NCI-H2196 treated with DMSO at 0.1 percent for 48 hours (cell line): ENCODE measurements around the gene TRIM56.
A peak's percentile ranks its signal among the peaks of the same experiment; 100 is the strongest.
"Not testable (repeated sequence)": the region's sequence is repeated elsewhere in the genome, so short reads cannot be mapped to it uniquely, and the experiment has no call there.

ENCODE experiments used
- DNase-seq: peaks from one replicate; lab custom pipeline; 2025; ENCODE audit not compliant: unreplicated experiment; lab: John Stamatoyannopoulos, UW

Gene TRIM56

DNA sequence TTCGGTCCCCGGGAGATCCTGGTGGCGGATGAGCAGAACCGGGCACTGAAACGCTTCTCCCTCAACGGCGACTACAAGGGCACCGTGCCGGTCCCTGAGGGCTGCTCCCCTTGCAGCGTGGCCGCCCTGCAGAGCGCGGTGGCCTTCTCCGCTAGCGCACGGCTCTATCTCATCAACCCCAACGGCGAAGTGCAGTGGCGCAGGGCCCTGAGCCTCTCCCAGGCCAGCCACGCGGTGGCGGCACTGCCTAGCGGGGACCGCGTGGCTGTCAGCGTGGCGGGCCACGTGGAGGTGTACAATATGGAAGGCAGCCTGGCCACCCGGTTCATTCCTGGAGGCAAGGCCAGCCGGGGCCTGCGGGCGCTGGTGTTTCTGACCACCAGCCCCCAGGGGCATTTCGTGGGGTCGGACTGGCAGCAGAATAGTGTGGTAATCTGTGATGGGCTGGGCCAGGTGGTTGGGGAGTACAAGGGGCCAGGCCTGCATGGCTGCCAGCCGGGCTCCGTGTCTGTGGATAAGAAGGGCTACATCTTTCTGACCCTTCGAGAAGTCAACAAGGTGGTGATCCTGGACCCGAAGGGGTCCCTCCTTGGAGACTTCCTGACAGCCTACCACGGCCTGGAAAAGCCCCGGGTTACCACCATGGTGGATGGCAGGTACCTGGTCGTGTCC, 3.7 kb downstream of the TRIM56 start:
- no peak for DNase-seq

DNA sequence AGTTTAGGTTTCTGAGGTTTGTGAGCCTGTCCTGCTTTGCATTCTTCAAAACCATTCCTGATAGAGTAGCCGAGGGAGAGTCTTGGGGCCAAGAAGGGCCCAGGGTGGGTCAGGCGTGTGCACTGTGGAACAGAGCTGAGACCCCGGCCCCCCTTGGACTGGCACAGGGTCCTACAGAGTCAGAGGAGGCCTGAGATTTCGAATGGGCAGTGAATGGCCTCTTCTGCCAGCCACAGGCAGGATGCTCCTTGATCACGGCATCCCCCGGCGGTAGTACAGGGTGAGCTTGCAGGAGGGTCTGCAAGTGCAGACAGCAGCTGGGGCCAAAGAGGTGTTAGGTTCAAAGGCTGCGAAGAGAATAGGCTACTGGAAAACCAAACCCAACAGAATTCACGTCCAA, 4.6 kb downstream of the TRIM56 start:
- no peak for DNase-seq

DNA sequence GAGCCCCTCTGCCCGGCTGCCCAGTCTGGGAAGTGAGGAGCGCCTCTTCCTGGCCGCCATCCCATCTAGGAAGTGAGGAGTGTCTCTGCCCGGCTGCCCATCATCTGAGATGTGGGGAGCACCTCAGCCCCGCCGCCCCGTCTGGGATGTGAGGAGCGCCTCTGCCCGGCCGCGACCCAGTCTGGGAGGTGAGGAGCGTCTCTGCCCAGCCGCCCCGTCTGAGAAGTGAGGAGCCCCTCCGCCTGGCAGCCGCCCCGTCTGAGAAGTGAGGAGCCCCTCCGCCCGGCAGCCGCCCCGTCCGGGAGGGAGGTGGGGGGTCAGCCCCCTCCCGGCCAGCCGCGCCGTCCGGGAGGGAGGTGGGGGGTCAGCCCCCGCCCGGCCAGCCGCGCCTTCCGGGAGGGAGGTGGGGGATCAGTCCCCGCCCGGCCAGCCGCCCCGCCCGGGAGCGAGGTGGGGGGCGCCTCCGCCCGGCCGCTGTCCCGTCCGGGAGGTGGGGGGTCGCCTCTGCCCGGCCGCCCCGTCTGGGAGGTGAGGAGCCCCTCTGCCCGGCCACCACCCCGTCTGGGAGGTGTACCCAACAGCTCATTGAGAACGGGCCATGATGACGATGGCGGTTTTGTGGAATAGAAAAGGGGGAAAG, 7.1 kb downstream of the TRIM56 start:
- not testable (repeated sequence) for DNase-seq

DNA sequence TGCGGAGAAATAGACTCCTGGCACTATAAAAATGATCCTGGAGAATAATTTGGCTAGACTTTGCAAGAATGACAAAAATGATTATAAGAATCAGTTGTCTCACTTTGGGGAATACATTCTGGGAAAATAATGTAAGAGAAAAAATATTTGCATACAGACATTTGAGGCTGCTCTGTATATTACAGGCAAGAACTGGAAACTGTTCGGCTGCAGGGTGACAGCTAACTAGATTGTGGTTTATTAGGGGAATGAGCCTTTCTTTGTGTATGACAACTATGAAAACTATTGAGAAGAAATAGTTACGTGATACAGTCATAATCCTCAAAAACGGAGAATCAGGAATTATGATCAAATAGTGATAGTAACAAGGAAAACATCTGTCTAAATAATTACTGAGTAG, 8.6 kb downstream of the TRIM56 start:
- no peak for DNase-seq

DNA sequence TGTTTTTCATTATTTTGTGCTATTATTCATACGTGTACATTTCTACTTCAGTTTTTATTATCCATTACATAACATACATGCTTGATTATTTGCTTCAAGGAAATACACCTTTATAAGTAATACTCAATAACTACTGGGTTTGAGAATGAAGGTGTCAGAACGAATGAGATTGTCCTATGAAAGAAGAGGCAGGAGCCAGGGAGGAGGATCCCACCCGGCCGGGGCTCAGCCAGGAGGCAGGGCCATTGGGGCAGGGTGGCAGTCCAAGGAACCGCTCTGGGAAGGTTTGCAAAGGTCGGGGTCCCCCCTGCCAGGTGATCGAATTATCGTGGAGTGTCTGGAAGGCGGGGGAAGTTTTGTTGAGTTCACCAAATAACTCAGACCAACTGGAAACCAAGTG, 9.1 kb downstream of the TRIM56 start:
- no peak for DNase-seq

DNA sequence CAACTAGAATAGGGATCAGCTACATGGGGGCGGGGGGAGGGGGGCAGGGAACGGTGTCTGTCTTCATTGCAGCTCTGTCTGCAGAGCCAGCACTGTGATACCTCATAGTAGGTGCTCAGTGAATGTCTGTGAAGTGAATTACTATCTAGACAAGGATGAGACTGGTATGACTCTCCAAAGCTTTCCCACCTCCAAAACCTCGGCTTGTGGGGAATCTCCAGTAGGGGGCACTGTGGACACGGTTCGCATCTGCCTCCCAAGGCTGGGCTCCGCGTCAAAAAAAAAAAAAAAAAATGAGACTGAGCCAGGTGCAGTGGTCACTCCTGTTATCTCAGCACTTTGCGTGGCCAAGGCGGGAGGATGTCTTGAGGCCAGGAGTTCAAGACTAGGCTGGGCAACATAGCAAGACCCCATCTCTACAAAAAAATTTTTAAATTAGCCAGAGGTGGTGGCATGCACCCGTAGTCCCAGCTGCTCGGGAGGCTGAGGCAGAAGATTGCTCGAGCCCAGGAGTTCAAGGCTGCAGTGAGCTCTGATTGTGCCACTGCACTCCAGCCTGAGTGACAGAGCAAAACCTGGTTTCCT, 9.6 kb downstream of the TRIM56 start:
- DNase-seq, result no peak

DNA sequence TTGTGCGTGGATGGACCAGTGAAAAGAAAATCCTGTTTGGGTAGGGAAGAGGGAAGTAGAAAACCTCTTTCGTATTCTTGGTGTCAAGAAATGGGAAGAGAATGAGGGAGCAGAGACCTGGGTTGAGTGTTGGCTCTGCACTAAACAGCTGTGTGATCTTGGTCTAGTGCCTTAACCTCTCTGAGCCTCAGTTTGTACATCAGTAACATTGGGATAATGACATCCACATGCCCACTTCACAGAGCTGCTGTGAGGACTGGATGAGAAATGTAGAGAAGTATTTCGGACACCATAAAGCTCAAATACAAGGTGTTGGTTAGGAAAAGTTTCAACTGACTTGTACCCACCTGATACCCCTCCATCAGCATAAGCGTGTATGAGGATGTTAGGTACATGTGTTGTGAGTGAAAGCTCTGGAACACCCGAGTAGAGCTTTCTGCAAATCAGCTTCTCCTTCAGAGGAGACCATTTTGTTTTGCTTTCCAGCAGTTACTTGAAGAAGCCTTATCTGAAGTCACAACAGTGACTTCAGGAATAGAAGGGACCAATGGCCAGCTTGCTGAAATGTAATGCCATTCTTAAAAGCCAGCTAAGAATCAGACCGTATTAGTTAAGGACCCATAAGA, 11.2 kb downstream of the TRIM56 start:
- no peak for DNase-seq

DNA sequence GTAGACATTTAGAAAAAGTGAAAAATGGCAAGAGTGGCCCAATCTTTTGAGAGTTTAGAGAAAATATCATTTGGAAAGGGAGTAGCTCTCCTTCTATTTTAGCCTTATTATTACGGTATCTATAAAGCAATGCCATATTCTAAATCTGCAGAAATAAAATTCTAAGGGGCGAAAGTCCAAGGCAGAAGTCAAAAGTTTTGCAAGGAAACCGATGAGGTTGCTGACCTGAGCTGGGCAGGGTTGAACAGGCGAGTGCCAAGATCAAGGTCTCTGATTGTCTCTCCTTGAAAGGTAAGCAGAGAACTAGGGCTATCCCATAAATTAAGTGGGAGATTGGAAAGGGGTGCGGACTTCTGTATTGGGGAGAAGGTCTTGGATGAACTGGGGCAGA, 11.7 kb downstream of the TRIM56 start:
- DNase-seq, result no peak

DNA sequence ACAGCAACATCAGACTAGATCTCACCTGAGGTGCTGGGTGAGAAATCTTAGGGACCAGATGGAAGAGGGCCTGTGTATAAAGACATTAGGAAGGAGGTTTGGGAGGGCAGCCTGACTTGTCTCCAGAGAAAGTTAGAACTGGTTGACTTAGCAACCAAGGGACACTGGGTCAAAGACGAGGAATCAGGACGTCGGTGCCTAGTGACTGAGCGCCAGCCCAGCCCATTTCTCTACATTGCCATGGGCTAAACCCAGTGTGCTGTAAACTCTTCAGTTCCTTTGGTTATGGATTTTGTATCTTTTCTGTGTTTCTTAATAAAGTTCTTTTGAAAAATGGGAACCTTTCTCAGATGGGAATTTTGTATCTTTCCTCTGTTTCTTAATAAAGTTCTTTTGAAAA, 12.3 kb downstream of the TRIM56 start:
- no peak for DNase-seq

DNA sequence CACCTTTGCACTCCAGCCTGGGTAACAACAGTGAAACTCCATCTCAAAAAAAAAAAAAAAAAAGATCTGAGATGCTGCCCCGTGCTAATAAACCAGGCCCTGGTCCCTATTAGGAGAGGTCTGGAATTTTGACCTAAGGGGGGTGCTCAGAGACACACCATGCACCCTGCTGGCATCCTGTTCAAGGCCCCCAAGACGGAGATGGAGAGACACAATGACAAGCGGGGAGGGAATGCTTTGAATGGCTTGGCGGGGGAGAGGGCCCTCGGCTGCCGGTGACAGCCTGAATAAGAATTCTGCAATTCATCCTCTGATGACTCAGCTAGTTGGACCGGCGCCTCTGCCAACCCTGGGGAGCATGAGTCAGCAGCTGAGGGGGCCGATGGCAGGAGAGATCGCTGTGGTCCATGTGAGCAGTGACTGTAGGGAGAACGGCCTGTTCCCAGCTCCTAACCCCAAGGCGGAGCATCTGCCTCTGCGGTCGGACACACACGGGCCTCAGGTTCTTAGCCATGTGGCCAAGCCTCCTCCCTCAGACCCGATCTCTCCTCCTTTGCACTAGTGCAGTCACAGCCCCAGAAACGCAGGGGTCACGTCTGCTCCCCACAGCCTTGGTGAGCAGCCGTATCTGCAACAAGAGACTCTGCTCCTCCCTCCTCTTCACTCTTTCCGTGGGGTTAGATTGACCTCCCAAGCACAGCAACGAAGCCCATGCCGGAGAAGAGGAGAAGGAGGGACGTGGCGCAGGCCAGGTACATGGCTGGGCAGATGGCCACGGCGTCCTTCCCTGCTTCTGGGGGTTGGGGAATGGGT, 14.9 kb downstream of the TRIM56 start:
- peak; percentile 34 for DNase-seq

DNA sequence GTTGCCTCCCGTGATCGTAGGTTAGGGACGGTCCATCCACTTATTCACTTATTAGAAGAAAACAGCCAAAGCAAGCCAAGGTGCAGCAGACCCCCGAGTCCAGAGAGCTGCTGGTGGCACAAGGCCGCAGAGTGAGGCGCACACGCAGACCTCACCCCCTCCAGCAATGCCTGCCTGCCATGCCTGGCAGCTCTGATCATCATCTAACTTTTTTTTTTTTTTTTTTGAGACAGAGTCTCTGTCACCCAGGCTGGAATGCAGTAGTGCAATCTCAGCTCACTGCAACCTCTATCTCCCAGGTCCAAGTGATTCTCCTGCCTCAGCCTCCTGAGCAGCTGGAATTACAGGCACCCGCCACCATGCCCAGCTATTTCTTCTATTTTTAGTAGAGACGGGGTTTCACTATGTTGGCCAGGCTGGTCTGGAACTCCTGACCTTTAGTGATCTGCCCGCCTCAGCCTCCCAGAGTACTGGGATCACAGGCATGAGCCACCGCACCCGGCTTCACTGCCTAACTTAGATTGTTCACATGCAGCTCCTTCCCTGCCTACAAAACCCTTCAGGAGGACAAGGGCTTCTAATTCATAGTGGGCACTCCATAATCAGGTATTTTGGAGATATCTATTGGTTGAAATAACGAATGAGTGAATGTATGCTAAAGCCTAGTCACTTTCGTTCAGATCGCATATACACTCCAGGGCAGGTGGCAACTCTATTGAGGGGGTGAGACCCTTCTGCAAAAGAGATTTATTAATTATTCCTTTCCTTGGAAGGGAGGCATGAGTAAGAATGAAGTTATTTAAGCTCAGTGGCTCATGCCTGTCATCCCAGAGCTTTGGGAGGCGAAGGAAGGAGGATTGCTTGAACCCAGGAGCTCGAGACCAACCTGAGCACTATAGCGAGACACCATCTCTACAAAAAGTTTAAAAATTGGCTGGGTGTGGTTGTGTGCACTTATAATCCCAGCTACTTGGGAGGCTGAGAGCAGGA, 15.9 kb downstream of the TRIM56 start:
- DNase-seq, result no peak

DNA sequence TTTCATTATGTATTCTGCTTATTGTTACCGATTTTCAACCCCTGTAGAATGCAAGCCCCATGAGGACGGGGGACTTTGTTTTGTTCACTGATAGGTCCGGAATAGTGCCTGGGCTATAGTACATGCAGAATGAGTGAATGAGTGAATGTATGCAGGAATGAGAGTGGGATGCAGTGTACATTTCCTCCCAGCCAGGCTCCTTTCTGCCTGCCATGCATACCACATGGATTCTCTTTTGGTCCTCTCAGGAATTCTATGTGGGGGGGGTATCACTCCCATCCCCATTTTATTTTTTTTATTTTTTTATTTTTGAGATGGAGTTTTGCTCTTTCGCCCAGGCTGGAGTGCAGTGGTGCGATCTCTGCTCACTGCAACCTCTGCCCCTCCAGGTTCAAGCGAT, 16.7 kb downstream of the TRIM56 start:
- no peak for DNase-seq

DNA sequence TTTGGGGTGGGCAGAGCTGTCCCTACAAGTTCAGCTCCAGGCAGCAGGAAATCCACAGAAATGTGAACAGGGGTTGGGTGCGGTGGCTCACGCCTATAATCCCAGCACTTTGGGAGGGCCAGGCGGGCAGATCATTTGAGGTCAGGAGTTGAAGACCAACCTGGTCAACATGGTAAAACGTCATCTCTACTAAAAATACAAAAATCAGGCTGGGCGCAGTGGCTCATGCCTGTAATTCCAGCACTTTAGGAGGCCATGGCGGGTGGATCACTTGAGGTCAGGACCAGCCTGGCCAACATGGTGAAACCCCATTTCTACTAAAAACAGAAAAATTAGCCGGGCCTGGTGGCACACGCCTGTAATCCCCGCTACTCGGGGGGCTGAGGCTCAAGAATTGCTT, 18.4 kb downstream of the TRIM56 start:
- not testable (repeated sequence) for DNase-seq

DNA sequence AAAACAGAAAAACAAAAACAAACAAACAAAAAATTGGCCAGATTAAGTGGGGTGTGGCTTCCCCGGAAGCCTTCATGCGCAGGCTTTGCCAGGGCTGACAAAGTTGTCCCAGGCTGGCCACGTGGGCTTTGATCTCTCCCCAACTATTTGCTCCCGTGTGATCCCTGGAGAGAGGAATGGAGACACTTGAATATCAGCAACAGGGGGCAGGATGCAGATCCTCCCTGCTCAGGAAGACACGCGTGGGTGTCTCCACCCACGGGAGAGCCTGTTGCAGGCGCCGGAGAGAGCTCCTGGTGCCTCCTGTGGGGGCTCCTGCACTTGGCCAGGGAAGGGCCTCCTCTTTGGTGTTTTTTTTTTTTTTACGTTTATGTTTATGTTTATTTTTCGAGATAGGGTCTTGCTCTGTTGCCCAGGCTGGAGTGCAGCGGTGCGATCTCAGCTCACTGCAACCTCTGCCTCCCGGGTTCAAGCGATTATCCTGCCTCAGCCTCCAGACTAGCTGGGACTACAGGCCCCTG, 19.0 kb downstream of the TRIM56 start:
- DNase-seq, result no peak

DNA sequence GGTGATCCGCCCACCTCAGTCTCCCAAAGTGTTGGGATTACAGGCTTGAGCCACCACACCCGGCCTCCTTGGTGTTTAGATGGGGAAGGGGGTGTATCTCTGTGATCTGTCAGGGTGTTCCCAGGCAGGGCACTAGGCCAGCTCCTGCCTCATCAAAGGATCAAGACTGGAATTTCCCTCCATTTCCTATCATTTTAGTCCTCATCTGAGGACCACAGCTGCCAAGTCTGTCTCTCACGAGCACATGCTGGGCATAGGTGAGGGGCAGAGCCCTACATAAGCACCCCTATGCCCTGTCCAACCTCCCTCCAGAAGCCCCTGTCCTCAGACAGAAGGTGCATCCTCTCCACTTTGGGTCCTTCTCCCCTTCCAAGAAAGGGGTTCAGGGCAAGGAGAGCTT, 19.5 kb downstream of the TRIM56 start:
- DNase-seq, result no peak

DNA sequence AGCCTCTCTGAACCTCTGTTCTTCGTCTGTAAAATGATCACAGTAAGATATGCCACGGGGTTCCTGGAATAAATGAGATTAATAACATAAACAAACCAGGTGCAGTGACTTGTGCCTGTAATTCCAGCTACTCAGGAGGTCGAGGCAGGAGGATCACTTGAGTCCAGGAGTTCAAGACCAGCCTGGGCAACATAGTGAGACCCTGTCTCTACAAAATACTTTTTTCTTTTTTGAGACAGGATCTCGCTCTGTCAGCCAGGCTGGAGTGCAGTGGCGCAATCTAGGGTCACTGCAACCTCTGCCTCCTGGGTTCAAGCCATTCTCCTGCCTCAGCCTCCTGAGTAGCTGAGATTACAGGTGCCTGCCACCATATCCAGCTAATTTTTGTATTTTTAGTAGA, 20.0 kb downstream of the TRIM56 start:
- DNase-seq, result not testable (repeated sequence)

DNA sequence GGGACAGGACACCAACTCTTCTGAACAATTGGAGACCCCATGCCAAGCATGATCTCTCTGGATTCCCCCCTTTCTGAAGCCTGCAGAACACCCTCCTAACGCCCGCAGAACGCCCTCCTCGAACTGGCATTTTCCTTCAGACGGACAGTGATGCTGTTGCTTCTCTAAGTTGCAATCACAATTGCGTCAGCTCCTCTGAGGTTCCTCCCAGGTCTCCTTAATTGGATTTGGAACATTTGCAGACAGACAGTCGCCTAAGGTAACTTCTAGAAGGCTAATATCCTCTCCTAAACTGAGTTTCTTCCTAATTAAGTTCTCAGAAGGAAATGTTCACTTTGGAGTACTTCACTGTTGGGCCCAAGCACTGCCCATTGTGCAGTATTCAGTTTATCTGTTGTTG, 21.1 kb downstream of the TRIM56 start:
- no peak for DNase-seq

DNA sequence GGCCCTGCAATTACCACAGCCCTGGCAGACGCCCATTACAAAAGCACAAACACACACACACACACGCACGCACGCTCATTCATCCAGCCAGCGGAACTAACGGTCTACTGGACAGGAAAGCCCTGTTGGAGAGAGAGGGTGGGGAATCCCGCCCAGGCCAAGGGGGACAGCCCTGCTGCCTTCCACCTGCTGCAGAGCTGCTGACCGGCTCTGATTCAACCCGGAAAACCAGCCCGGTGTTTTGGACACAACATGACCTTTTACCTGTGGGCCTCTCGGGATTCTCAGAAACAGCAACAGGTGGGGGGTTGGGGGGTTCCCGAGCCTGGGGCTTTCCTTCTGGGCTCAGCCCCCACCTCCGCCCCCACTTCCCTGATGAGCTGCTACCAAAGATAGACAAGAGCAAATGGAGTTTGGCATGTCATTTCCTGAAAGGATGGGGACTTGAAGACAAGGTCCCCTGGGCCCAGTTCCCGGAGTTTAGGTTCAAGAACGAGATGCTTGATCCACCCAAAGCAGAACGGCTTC, 23.1 kb downstream of the TRIM56 start:
- no peak for DNase-seq

DNA sequence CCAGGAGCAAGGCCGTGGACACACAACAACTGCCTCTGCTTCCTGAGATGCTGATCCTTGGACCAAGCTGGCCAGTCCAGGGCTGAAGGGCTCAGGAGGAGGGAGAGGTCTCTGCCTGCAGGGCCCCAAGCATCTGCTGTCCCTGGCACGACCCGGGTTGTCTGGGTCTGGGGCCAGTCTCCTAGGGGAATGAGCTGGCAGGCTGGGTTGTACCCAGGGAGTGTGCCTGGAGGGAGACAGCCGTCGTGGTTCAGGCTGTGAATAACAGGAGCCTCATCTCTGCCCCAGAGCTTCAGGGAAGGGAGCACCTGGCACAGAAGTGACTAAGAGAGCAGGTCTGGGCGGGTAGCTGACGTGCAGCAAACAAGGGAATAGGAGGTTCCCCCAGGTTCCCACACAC, 23.7 kb downstream of the TRIM56 start:
- no peak for DNase-seq

DNA sequence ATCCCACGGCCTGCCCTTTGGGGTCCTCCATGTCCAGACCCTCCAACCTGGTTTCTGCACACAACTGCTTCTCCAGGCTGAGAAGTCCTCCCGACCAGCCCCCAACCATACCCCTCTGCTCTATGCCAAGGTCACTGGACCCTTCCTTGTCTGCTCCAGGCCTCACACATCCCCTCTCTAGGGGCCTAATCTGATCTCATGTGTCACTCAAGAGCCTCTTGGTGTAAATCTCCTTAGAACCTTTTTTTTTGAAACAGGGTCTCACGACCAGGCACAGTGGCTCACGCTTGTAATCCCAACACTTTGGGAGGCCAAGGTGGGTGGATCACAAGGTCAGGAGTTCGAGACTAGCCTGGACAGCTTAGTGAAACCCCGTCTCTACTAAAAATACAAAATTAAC, 24.1 kb downstream of the TRIM56 start:
- DNase-seq, result no peak
